GM12878 (cell line): ENCODE data around the gene SIX5. TPM values are rescaled to one million over a fixed set of nuclear protein-coding genes. Genes with fewer than 3 reads are reported as not detected.
A peak's percentile ranks its signal among the peaks of the same experiment; 100 is the strongest.

ENCODE experiments used
- ATAC-seq: fragments of 200-7000 bp; cut with Tn5 transposase; 3 replicates; pipeline ENCODE4 v1.9.1; 2020; ENCODE audit warnings: mild to moderate bottlenecking, moderate library complexity
- BruUV-seq: library from RNA; stranded (reverse); fragments of 400-500 nt; replicated peaks from 2 replicates; lab custom pipeline; 2021; lab: Mats Ljungman, UMichigan
- CTCF ChIA-PET: fragments of 300-600 bp; sonication (Branson Sonifier 250); formaldehyde crosslinking; extraction: SDS; loops from one replicate; lab custom pipeline; 2021; ENCODE audit warnings: inconsistent platforms; lab: Yijun Ruan, JAX
- POLR2A ChIA-PET: fragments of 350-600 bp; formaldehyde crosslinking; extraction: SDS; loops from one replicate; lab custom pipeline; 2021; ENCODE audit warnings: inconsistent platforms; lab: Charles Lee
- RAD21 ChIA-PET: fragments of 300-600 bp; sonication (Branson Sonifier 250); formaldehyde crosslinking; loops from one replicate; lab custom pipeline; 2023; ENCODE audit warnings: antibody characterized with exemption; ENCODE audit not compliant: unreplicated experiment; lab: Charles Lee
- SMC1A ChIA-PET: fragments of 300-600 bp; sonication (Branson Sonifier 250); formaldehyde crosslinking; loops from one replicate; lab custom pipeline; 2023; ENCODE audit not compliant: unreplicated experiment, uncharacterized antibody; lab: Charles Lee
- DNase-seq: peaks from one replicate; pipeline ENCODE4 v3.0.0-alpha.2; 2011; ENCODE audit warnings: low read depth, low spot score
- FAIRE-seq: peaks from 3 replicates; lab custom pipeline; 2011; peaks lifted over from hg19 to GRCh38; lab: Jason Lieb, UNC
- H2AFZ ChIP-seq: 2 replicates; pipeline ENCODE4 v1.6.0; 2011; ENCODE audit warnings: low read depth, low read length, control low read depth; ENCODE audit not compliant: control insufficient read depth
- H3K27ac ChIP-seq: 2 replicates; pipeline ENCODE4 v1.5.1; 2011; ENCODE audit warnings: control low read depth; ENCODE audit not compliant: control insufficient read depth, insufficient read depth
- H3K27me3 ChIP-seq, 2 experiments: replicated peaks in 1 of 2; 2 replicates each; pipeline versions ENCODE4 v1.6.0 to v1.6.1; 2011; ENCODE audit warnings: low read length in 1 of 2; ENCODE audit not compliant: control insufficient read depth in 2 of 2, insufficient read depth in 2 of 2
- H3K36me3 ChIP-seq, 2 experiments: 2 replicates each; pipeline ENCODE4 v1.5.1; 2011; ENCODE audit warnings: low read length in 1 of 2; ENCODE audit not compliant: control insufficient read depth in 2 of 2, insufficient read depth in 2 of 2
- H3K4me1 ChIP-seq: 2 replicates; pipeline ENCODE4 v1.6.1; 2011; ENCODE audit warnings: mild to moderate bottlenecking, low read length, moderate library complexity, mixed read lengths; ENCODE audit not compliant: control insufficient read depth, insufficient read depth
- H3K4me2 ChIP-seq: 2 replicates; pipeline ENCODE4 v1.6.0; 2011; ENCODE audit warnings: control low read depth; ENCODE audit not compliant: control insufficient read depth, insufficient read depth
- H3K4me3 ChIP-seq: fragments of 200-600 bp; sonication (generic); 2 replicates; pipeline ENCODE4 v1.5.1; 2016
- H3K79me2 ChIP-seq: 2 replicates; pipeline ENCODE4 v1.6.0; 2011; ENCODE audit warnings: low read length; ENCODE audit not compliant: control insufficient read depth, insufficient read depth
- H3K9ac ChIP-seq: 2 replicates; pipeline ENCODE4 v1.8.0; 2011; ENCODE audit warnings: low read length, control low read depth, mixed read lengths; ENCODE audit not compliant: control insufficient read depth, insufficient read depth
- H3K9me3 ChIP-seq: replicated peaks from 3 replicates; pipeline ENCODE4 v1.5.1; 2011; ENCODE audit warnings: mild to moderate bottlenecking, low read length; ENCODE audit not compliant: control insufficient read depth, insufficient read depth
- H4K20me1 ChIP-seq: 2 replicates; pipeline ENCODE4 v1.6.0; 2011; ENCODE audit not compliant: control insufficient read depth, insufficient read depth
- BACH1 ChIP-seq: fragments of 450-650 bp; IDR thresholded peaks from 2 replicates; pipeline ENCODE4 v1.6.1; 2017; ENCODE audit warnings: mild to moderate bottlenecking, borderline replicate concordance
- BMI1 ChIP-seq: fragments of 450-650 bp; IDR thresholded peaks from 2 replicates; pipeline ENCODE4 v1.6.1; 2016; ENCODE audit warnings: mild to moderate bottlenecking, moderate library complexity, borderline replicate concordance
- E4F1 ChIP-seq: fragments of 450-650 bp; IDR thresholded peaks from 2 replicates; pipeline ENCODE4 v1.6.1; 2018; ENCODE audit warnings: borderline replicate concordance, mild to moderate bottlenecking; ENCODE audit not compliant: partially characterized antibody
- EP300 ChIP-seq, 2 experiments: fragments of 150-350 bp in 1 of 2; IDR thresholded peaks; 2 replicates each; pipeline ENCODE4 v1.6.1; 2011 to 2012; ENCODE audit warnings: low read depth in 2 of 2, low read length in 2 of 2, borderline replicate concordance in 1 of 2, improper control_type of control experiment in 1 of 2, inconsistent platforms in 1 of 2; ENCODE audit not compliant: control insufficient read depth in 1 of 2
- ETV6 ChIP-seq, 2 experiments: fragments of 450-650 bp in 1 of 2; IDR thresholded peaks in 1 of 2; conservative IDR thresholded peaks in 1 of 2; 2 replicates each; pipeline ENCODE4 v1.6.1; 2014; ENCODE audit warnings: antibody characterized with exemption in 1 of 2, borderline replicate concordance in 1 of 2, low read depth in 1 of 2, mild to moderate bottlenecking in 1 of 2, moderate library complexity in 1 of 2
- FOXK2 ChIP-seq: fragments of 450-650 bp; IDR thresholded peaks from 2 replicates; pipeline ENCODE4 v1.6.1; 2017; ENCODE audit warnings: mild to moderate bottlenecking, moderate library complexity
- IKZF2 ChIP-seq, 2 experiments: fragments of 450-650 bp; IDR thresholded peaks; 2 replicates each; pipeline ENCODE4 v1.6.1; 2017; ENCODE audit warnings: mild to moderate bottlenecking in 2 of 2, moderate library complexity in 2 of 2
- NR2F1 ChIP-seq: fragments of 450-650 bp; conservative IDR thresholded peaks from 2 replicates; pipeline ENCODE4 v1.6.1; 2017; ENCODE audit warnings: mild to moderate bottlenecking
- POLR2A ChIP-seq: IDR thresholded peaks from 2 replicates; pipeline ENCODE4 v1.6.1; 2011; ENCODE audit warnings: low read depth, mild to moderate bottlenecking, low read length
- SMAD5 ChIP-seq: IDR thresholded peaks from 2 replicates; pipeline ENCODE4 v1.6.1; 2016; ENCODE audit warnings: antibody characterized with exemption, low read depth
- ZNF217 ChIP-seq: fragments of 450-650 bp; IDR thresholded peaks from 2 replicates; pipeline ENCODE4 v1.6.1; 2017; ENCODE audit warnings: antibody characterized with exemption, mild to moderate bottlenecking
- ZNF24 ChIP-seq: fragments of 450-650 bp; IDR thresholded peaks from 2 replicates; pipeline ENCODE4 v1.6.1; 2017; ENCODE audit warnings: antibody characterized with exemption, mild to moderate bottlenecking
- ZNF592 ChIP-seq: fragments of 450-650 bp; IDR thresholded peaks from 2 replicates; pipeline ENCODE4 v1.6.1; 2017; ENCODE audit warnings: mild to moderate bottlenecking, moderate library complexity
- WGBS: methylation state at CpG from one replicate; pipeline ENCODE4 v1.1.6; 2016; ENCODE audit warnings: low lambda C conversion rate; ENCODE audit not compliant: insufficient replicate concordance, insufficient coverage; ENCODE audit errors: missing lambda C conversion rate; 5-methylcytosine and 5-hydroxymethylcytosine counted together
- in situ Hi-C: fragments of 300-500 bp; cut with MboI; formaldehyde crosslinking; loops from 9 replicates; pipeline ENCODE4 v1.14.3; 2018; ENCODE audit warnings: mixed read lengths
- intact Hi-C: fragments of 100-400 bp; cut with micrococcal nuclease; formaldehyde crosslinking; loops from one replicate; pipeline ENCODE4 v1.14.2; 2022; ENCODE audit not compliant: unreplicated experiment
- polyA plus RNA-seq, 11 experiments: library from polyadenylated mRNA; depleted of rRNA in 4 of 11; unstranded in 6 of 11; stranded (reverse) in 5 of 11; fragments of >200 nt; fragmentation: Nextera tagmentation in 4 of 11; fragmentation: Illumina TruSeq in 1 of 11; extraction: Ambion mirVana in 4 of 11; extraction: Trizol in 1 of 11; gene quantifications; 1 replicate in 1 of 11; 2 replicates in 10 of 11; pipeline versions ENCODE4 v1.2.1 to v1.2.3, GENCODE V29; 2011 to 2016; ENCODE audit warnings: inconsistent platforms in 2 of 11, missing spikeins in 2 of 11, low read depth in 1 of 11
- total RNA-seq, 4 experiments: library from RNA; depleted of rRNA in 3 of 4; stranded (reverse); fragments of >200 nt in 3 of 4; fragmentation: Illumina TruSeq in 1 of 4; extraction: Trizol in 1 of 4; gene quantifications; 2 replicates each; pipeline versions ENCODE4 v1.2.1 to v1.2.3, GENCODE V29; 2013 to 2021

The SIX5 gene
- total and polyA plus RNA-seq, 10 of the 15 experiments (the other 5 are each of a cell fraction or from before 2014, with no cell fraction given) = 1.9 to 10.5 (median 3.0) TPM; not detected in 2

GRCh38 chr19:45785781-45786532, 16.9 kb upstream of the SIX5 start:
- Histone ChIP-seq H3K36me3 (peaks cover 2 to 12% of the 10 kb centered on the region in 2 experiments; a peak in 3 of 4 replicates), H4K20me1 (no peaks in the 10 kb centered on the region), H3K9ac (no peak overlapping the region), H2AFZ (no peak overlapping the region), H3K79me2 (peaks cover 4% of the 10 kb centered on the region), H3K4me2 (no peak overlapping the region), H3K4me1 (peaks cover 5% of the 10 kb centered on the region), H3K4me3 (no peak overlapping the region), H3K27me3 (no peaks in the 10 kb centered on the region), H3K9me3 (no peaks in the 10 kb centered on the region), H3K27ac (no peak overlapping the region)
- no TSS peak for BruUV-seq
- TF ChIP-seq NR2F1 (peak; percentile 43; the same call in 1 of the 2 replicates), FOXK2 (no peak), BACH1 (no peak), ZNF24 (no peak), EP300 (IDR thresholded peaks at IDR 0.05; ENCODE audit: borderline replicate concordance in 1 of 2, control insufficient read depth in 1 of 2, low read depth in 2 of 2, low read length in 2 of 2) (no peak), IKZF2 (IDR thresholded peaks at IDR 0.05) (no peak), ZNF592 (no peak), POLR2A (peak; percentile 51; the same call in 1 of the 2 replicates), ZNF217 (no peak), E4F1 (no peak), BMI1 (no peak), ETV6 (conservative IDR thresholded peaks at IDR 0.05 in 1 of 2, IDR thresholded peaks at IDR 0.05 in 1 of 2; ENCODE audit: borderline replicate concordance in 1 of 2, low read depth in 1 of 2) (no peak), SMAD5 (no peak)
- ATAC-seq (no peak), FAIRE-seq (no peak), DNase-seq (no peak)
- POLR2A ChIA-PET = no interaction called here
- SMC1A ChIA-PET = no interaction called here
- RAD21 ChIA-PET = no interaction called here
- intact Hi-C loops (no loop called here), in situ Hi-C loops (no loop called here)
- CTCF ChIA-PET = no interaction called here
- 97% methylated on average over 46 of the region's 57 CpGs for WGBS
